Measurements from ENCODE around the gene MOAP1.
"Not testable (repeated sequence)": the region's sequence is repeated elsewhere in the genome, so short reads cannot be mapped to it uniquely, and the experiment has no call there.

The MOAP1 gene

GRCh38 chr14:93146119-93146518 is 38.6 kb downstream of the MOAP1 start:
- DNase-seq (ENCODE audit: low read depth in 2 of 2), result no peak

GRCh38 chr14:93142854-93143652 is 41.6 kb downstream of the MOAP1 start:
- no peak for DNase-seq (ENCODE audit: low read depth in 2 of 2)

- no peak for DNase-seq (ENCODE audit: low read depth in 2 of 2)
These were observed 46.8 kb downstream of the MOAP1 start for GRCh38 chr14:93137864-93138263.

- not testable (repeated sequence) for DNase-seq (ENCODE audit: low read depth in 2 of 2)
These were observed 48.2 kb downstream of the MOAP1 start for GRCh38 chr14:93136508-93136907.

GRCh38 chr14:93136009-93136408 is 48.7 kb downstream of the MOAP1 start:
- no peak for DNase-seq (ENCODE audit: low read depth in 2 of 2)

GRCh38 chr14:93135399-93135798 is 49.3 kb downstream of the MOAP1 start:
- no peak for DNase-seq (ENCODE audit: low read depth in 2 of 2)

GRCh38 chr14:93133464-93133863 is 51.2 kb downstream of the MOAP1 start:
- DNase-seq (ENCODE audit: low read depth in 2 of 2), result no peak

- no peak for DNase-seq (ENCODE audit: low read depth in 2 of 2)
These were observed 52.1 kb downstream of the MOAP1 start for GRCh38 chr14:93132472-93133065.
